Osteoblast (primary cell): Measurements from ENCODE around the gene OR13A1. TPM values are rescaled to one million over a fixed set of nuclear protein-coding genes. Genes with fewer than 3 reads are reported as not detected.
"Not testable (repeated sequence)": the region's sequence is repeated elsewhere in the genome, so short reads cannot be mapped to it uniquely, and the experiment has no call there.

Experiments
- DNase-seq: peaks from one replicate; pipeline ENCODE4 v3.0.0; 2011; ENCODE audit warnings: low spot score, mixed read lengths; ENCODE audit not compliant: insufficient read length; ENCODE audit errors: missing footprints
- H2AFZ ChIP-seq: 2 replicates; pipeline ENCODE4 v1.6.0; 2011; ENCODE audit warnings: mild to moderate bottlenecking, low read length
- H3K27ac ChIP-seq: 2 replicates; pipeline ENCODE4 v1.5.1; 2011; ENCODE audit warnings: mild to moderate bottlenecking, low read depth, low read length, moderate library complexity
- H3K27me3 ChIP-seq: 2 replicates; pipeline ENCODE4 v1.6.0; 2012; ENCODE audit warnings: mild to moderate bottlenecking, control low read depth, inconsistent platforms, low read length, moderate library complexity; ENCODE audit not compliant: insufficient read depth
- H3K36me3 ChIP-seq: 2 replicates; pipeline ENCODE4 v1.5.1; 2011; ENCODE audit warnings: mild to moderate bottlenecking, low read length, control low read depth, moderate library complexity; ENCODE audit not compliant: insufficient read depth
- H3K4me1 ChIP-seq: 2 replicates; pipeline ENCODE4 v1.5.1; 2011; ENCODE audit warnings: mild to moderate bottlenecking, low read length, control low read depth, moderate library complexity; ENCODE audit not compliant: insufficient read depth
- H3K4me2 ChIP-seq: 2 replicates; pipeline ENCODE4 v1.6.0; 2011; ENCODE audit warnings: mild to moderate bottlenecking, low read length; ENCODE audit not compliant: insufficient read depth
- H3K4me3 ChIP-seq: fragments of 200-600 bp; sonication (generic); 3 replicates; pipeline ENCODE4 v1.5.1; 2012; ENCODE audit warnings: mild to moderate bottlenecking, low read length, inconsistent platforms; ENCODE audit not compliant: insufficient read depth
- H3K79me2 ChIP-seq: 2 replicates; pipeline ENCODE4 v1.6.0; 2012; ENCODE audit warnings: mild to moderate bottlenecking, low read length, control low read depth, inconsistent platforms; ENCODE audit not compliant: insufficient read depth
- H3K9me3 ChIP-seq: 2 replicates; pipeline ENCODE4 v1.5.1; 2011; ENCODE audit warnings: low read depth, low read length, control low read depth
- H4K20me1 ChIP-seq: 2 replicates; pipeline ENCODE4 v1.6.0; 2012; ENCODE audit warnings: mild to moderate bottlenecking, low read length, control low read depth; ENCODE audit not compliant: insufficient read depth
- total RNA-seq: library from RNA; depleted of rRNA; stranded (reverse); fragments of >200 nt; gene quantifications from 2 replicates; pipeline ENCODE4 v1.2.3, GENCODE V29; 2012
- TF ChIP-seq, protein P1 (sequence below): IDR thresholded peaks from 2 replicates; pipeline ENCODE4 v1.5.1; 2011; ENCODE audit warnings: mild to moderate bottlenecking, low read depth, low read length, moderate library complexity; ENCODE audit errors: extremely low read depth

The OR13A1 gene
- total RNA-seq, 1 donor: under 0.01 TPM

GRCh38 chr10:45261946-45262345, 53.5 kb downstream of the OR13A1 start:
- no peaks in the 10 kb centered on the region for H3K9me3 ChIP-seq
- no peaks in the 10 kb centered on the region for H3K36me3 ChIP-seq
- H3K4me1 ChIP-seq: no peaks in the 10 kb centered on the region
- H3K27ac ChIP-seq: no peak overlapping the region
- no peaks in the 10 kb centered on the region for H4K20me1 ChIP-seq
- H2AFZ ChIP-seq: no peak overlapping the region
- H3K79me2 ChIP-seq: no peaks in the 10 kb centered on the region
- no peak overlapping the region for H3K4me2 ChIP-seq
- H3K27me3 ChIP-seq: no peaks in the 10 kb centered on the region
- H3K4me3 ChIP-seq: no peak overlapping the region
- TF ChIP-seq, protein P1, sequence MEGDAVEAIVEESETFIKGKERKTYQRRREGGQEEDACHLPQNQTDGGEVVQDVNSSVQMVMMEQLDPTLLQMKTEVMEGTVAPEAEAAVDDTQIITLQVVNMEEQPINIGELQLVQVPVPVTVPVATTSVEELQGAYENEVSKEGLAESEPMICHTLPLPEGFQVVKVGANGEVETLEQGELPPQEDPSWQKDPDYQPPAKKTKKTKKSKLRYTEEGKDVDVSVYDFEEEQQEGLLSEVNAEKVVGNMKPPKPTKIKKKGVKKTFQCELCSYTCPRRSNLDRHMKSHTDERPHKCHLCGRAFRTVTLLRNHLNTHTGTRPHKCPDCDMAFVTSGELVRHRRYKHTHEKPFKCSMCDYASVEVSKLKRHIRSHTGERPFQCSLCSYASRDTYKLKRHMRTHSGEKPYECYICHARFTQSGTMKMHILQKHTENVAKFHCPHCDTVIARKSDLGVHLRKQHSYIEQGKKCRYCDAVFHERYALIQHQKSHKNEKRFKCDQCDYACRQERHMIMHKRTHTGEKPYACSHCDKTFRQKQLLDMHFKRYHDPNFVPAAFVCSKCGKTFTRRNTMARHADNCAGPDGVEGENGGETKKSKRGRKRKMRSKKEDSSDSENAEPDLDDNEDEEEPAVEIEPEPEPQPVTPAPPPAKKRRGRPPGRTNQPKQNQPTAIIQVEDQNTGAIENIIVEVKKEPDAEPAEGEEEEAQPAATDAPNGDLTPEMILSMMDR: no peak
- no peak for DNase-seq

DNA sequence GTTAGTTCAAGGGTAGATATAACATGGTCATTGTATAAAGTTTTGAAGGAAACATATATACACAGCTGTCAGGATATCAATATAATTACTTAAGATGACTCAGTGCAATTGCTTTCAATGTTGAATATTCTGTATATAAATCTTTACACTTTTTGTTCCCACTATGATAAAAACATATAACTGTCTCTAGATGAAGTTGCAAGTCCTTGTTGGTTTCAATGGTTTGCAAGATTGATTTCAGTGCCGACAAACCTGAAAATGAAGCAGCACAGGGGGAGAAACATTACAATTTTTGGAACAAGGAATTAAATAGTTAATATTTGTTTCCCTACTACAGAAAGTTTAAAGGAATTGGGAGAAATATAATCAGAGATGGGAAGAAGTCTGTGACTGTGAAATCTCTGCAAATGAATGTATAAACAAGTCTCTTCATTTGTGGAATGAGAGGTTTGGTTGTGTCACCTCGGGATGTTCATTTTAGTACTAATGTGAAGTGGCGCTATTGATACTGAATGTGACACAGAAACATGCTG, 54.1 kb downstream of the OR13A1 start:
- no peak overlapping the region for H3K4me2 ChIP-seq
- TF ChIP-seq, protein P1: no peak
- no peak overlapping the region for H2AFZ ChIP-seq
- H3K27me3 ChIP-seq: no peaks in the 10 kb centered on the region
- no peaks in the 10 kb centered on the region for H3K9me3 ChIP-seq
- no peaks in the 10 kb centered on the region for H3K79me2 ChIP-seq
- H3K4me3 ChIP-seq: no peak overlapping the region
- no peak overlapping the region for H3K27ac ChIP-seq
- no peaks in the 10 kb centered on the region for H4K20me1 ChIP-seq
- no peaks in the 10 kb centered on the region for H3K4me1 ChIP-seq
- H3K36me3 ChIP-seq: no peaks in the 10 kb centered on the region
- no peak for DNase-seq

- not testable (repeated sequence) for H4K20me1 ChIP-seq, H2AFZ ChIP-seq, H3K4me2 ChIP-seq, H3K4me3 ChIP-seq, H3K27me3 ChIP-seq, H3K9me3 ChIP-seq, H3K27ac ChIP-seq, DNase-seq, H3K4me1 ChIP-seq, H3K79me2 ChIP-seq, H3K36me3 ChIP-seq
Measured at GRCh38 chr10:45260635-45261034, 54.8 kb downstream of the OR13A1 start.

DNA sequence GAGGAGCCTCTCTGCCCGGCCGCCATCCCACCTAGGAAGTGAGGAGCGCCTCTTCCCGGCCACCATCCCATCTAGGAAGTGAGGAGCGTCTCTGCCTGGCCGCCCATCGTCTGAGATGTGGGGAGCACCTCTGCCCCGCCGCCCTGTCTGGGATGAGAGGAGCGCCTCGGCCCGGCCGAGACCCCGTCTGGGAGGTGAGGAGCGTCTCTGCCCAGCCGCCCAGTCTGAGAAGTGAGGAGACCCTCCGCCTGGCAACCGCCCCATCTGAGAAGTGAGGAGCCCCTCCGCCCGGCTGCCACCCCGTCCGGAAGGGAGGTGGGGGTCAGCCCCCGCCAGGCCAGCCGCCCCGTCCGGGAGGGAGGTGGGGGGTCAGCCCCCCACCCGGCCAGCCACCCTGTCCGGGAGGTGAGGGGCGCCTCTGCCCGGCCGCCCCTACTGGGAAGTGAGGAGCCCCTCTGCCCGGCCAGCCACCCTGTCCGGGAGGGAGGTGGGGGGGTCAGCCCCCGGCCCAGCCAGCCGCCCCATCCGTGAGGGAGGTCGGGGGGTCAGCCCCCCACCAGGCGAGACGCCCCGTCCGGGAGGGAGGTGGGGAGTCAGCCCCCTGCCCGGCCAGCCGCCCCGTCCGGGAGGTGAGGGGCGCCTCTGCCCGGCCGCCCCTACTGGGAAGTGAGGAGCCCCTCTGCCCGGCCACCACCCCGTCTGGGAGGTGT, 55.5 kb downstream of the OR13A1 start:
- H3K27ac ChIP-seq, H2AFZ ChIP-seq, H3K27me3 ChIP-seq, H4K20me1 ChIP-seq, H3K9me3 ChIP-seq, H3K4me1 ChIP-seq, H3K4me2 ChIP-seq, H3K79me2 ChIP-seq, H3K4me3 ChIP-seq, H3K36me3 ChIP-seq, DNase-seq: not testable (repeated sequence)

GRCh38 chr10:45257600-45257999, 57.8 kb downstream of the OR13A1 start:
- H3K27me3 ChIP-seq: no peaks in the 10 kb centered on the region
- H3K4me2 ChIP-seq: no peak overlapping the region
- no peaks in the 10 kb centered on the region for H3K4me1 ChIP-seq
- no peaks in the 10 kb centered on the region for H4K20me1 ChIP-seq
- peak; percentile 75 for DNase-seq
- no peaks in the 10 kb centered on the region for H3K36me3 ChIP-seq
- no peaks in the 10 kb centered on the region for H3K79me2 ChIP-seq
- H3K27ac ChIP-seq: no peak overlapping the region
- H3K9me3 ChIP-seq: no peaks in the 10 kb centered on the region
- H2AFZ ChIP-seq: no peak overlapping the region
- no peak overlapping the region for H3K4me3 ChIP-seq
- TF ChIP-seq, protein P1: no peak
